DND-41 (cell line): Measurements from ENCODE around the gene CPPED1.
"Not testable (repeated sequence)": the region's sequence is repeated elsewhere in the genome, so short reads cannot be mapped to it uniquely, and the experiment has no call there.

ENCODE experiments used
- ATAC-seq: fragments of 200-7000 bp; cut with Tn5 transposase; 3 replicates; pipeline ENCODE4 v1.9.1; 2021; ENCODE audit warnings: low read depth; ENCODE audit not compliant: insufficient read depth
- DNase-seq: peaks from one replicate; pipeline ENCODE4 v3.0.0-alpha.2; 2020
- H2AFZ ChIP-seq: 2 replicates; pipeline ENCODE4 v1.6.0; 2012; ENCODE audit warnings: low read depth, low read length
- H3K27ac ChIP-seq: 2 replicates; pipeline ENCODE4 v1.5.1; 2012; ENCODE audit warnings: low read length, inconsistent platforms
- H3K27me3 ChIP-seq: fragments of 200-600 bp; sonication (generic); 2 replicates; pipeline ENCODE4 v1.6.0; 2012; ENCODE audit warnings: low read length, mild to moderate bottlenecking, inconsistent platforms; ENCODE audit not compliant: insufficient read depth, poor library complexity
- H3K36me3 ChIP-seq: 2 replicates; pipeline ENCODE4 v1.5.1; 2012; ENCODE audit warnings: low read length, inconsistent platforms; ENCODE audit not compliant: insufficient read depth
- H3K4me1 ChIP-seq: 2 replicates; pipeline ENCODE4 v1.5.1; 2012; ENCODE audit warnings: mild to moderate bottlenecking, low read length; ENCODE audit not compliant: insufficient read depth
- H3K4me2 ChIP-seq: 2 replicates; pipeline ENCODE4 v1.6.0; 2012; ENCODE audit warnings: mild to moderate bottlenecking, moderate library complexity, low read length, inconsistent platforms; ENCODE audit not compliant: insufficient read depth
- H3K4me3 ChIP-seq, 2 experiments: fragments of 200-600 bp in 1 of 2; shearing (Covaris generic) in 1 of 2; 2 replicates each; pipeline ENCODE4 v1.5.1; 2012 to 2016; ENCODE audit warnings: inconsistent platforms in 2 of 2, low read length in 2 of 2, mild to moderate bottlenecking in 2 of 2, low read depth in 1 of 2, moderate library complexity in 1 of 2
- H3K79me2 ChIP-seq: 2 replicates; pipeline ENCODE4 v1.6.0; 2012; ENCODE audit warnings: low read length, inconsistent platforms; ENCODE audit not compliant: insufficient read depth
- H3K9ac ChIP-seq: 2 replicates; pipeline ENCODE4 v1.6.0; 2012; ENCODE audit warnings: low read depth, mild to moderate bottlenecking, inconsistent platforms, low read length, moderate library complexity
- H3K9me3 ChIP-seq: 2 replicates; pipeline ENCODE4 v1.5.1; 2012; ENCODE audit warnings: low read length, moderate library complexity, mild to moderate bottlenecking, inconsistent platforms; ENCODE audit not compliant: insufficient read depth, severe bottlenecking
- H4K20me1 ChIP-seq: 2 replicates; pipeline ENCODE4 v1.6.0; 2012; ENCODE audit warnings: low read length; ENCODE audit not compliant: insufficient read depth
- EZH2 ChIP-seq: IDR thresholded peaks from 3 replicates; pipeline ENCODE4 v1.6.1; 2012; ENCODE audit warnings: borderline replicate concordance, low read depth, mild to moderate bottlenecking, moderate library complexity, low read length, inconsistent platforms; ENCODE audit not compliant: severe bottlenecking
- TF ChIP-seq, protein P1 (sequence below): IDR thresholded peaks from 2 replicates; pipeline ENCODE4 v1.5.1; 2012; ENCODE audit warnings: borderline replicate concordance, low read length, moderate library complexity, mild to moderate bottlenecking; ENCODE audit not compliant: poor library complexity, severe bottlenecking; ENCODE audit errors: extremely low read depth

Gene CPPED1

DNA sequence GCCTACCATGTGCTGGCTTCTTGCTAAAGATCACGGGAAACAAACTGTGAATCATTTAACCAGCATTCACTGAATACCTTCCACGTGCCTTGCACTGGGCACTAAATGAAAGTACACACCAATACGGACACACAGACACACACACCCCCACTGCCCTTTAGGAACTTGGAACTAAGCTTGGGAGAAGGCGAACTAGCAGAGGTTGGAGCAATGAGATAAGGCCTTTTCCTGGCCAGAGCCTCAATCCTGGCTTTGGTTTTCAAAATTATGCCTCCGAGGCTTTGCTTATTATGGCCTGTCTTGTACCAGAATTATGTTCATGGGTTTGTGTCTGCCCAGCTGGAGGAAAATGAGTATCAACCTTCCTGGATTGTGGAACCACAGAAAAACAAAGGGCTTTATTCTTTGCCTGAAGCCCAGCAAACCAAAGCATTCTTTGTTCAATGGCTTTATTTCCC is 32.3 kb downstream of the CPPED1 start:
- TF ChIP-seq EZH2: no peak
- TF ChIP-seq, protein P1, sequence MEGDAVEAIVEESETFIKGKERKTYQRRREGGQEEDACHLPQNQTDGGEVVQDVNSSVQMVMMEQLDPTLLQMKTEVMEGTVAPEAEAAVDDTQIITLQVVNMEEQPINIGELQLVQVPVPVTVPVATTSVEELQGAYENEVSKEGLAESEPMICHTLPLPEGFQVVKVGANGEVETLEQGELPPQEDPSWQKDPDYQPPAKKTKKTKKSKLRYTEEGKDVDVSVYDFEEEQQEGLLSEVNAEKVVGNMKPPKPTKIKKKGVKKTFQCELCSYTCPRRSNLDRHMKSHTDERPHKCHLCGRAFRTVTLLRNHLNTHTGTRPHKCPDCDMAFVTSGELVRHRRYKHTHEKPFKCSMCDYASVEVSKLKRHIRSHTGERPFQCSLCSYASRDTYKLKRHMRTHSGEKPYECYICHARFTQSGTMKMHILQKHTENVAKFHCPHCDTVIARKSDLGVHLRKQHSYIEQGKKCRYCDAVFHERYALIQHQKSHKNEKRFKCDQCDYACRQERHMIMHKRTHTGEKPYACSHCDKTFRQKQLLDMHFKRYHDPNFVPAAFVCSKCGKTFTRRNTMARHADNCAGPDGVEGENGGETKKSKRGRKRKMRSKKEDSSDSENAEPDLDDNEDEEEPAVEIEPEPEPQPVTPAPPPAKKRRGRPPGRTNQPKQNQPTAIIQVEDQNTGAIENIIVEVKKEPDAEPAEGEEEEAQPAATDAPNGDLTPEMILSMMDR: no peak
- no peak overlapping the region for H3K4me3 ChIP-seq
- H2AFZ ChIP-seq: no peak overlapping the region
- H3K36me3 ChIP-seq: peaks cover 3% of the 10 kb centered on the region; the same call in 1 of the 2 replicates
- no peaks in the 10 kb centered on the region for H3K9me3 ChIP-seq
- no peak overlapping the region for H3K27ac ChIP-seq
- no peak for DNase-seq
- no peak overlapping the region for H3K4me2 ChIP-seq
- no peaks in the 10 kb centered on the region for H3K27me3 ChIP-seq
- no peaks in the 10 kb centered on the region for H3K79me2 ChIP-seq
- H3K4me1 ChIP-seq: no peaks in the 10 kb centered on the region
- no peak overlapping the region for H3K9ac ChIP-seq
- H4K20me1 ChIP-seq: no peaks in the 10 kb centered on the region
- ATAC-seq: no peak

DNA sequence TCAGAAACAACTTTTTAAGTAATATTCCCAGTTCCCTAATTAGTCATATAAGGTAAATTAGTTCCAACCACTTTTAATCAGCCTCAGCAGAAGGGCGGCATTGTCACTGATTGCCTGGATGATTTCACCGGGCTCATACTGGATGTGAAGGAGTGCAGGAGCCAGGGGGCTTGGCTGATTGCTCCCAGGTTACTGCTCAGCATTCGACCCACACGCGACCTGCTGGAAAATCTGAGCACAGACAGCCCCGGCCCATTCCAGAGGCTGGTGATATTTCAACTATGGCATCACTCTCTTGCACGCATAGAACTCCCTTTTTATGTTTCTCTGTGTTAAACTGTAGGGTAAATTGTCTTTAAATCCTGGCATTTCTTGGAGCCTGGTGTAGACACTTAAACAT is 34.2 kb downstream of the CPPED1 start:
- Histone ChIP-seq H3K9ac (no peak overlapping the region), H3K4me2 (no peak overlapping the region), H3K9me3 (no peaks in the 10 kb centered on the region), H3K27ac (no peak overlapping the region), H3K4me1 (no peaks in the 10 kb centered on the region), H3K4me3 (no peak overlapping the region), H3K79me2 (no peaks in the 10 kb centered on the region), H2AFZ (no peak overlapping the region), H4K20me1 (no peaks in the 10 kb centered on the region), H3K36me3 (no peaks in the 10 kb centered on the region), H3K27me3 (no peaks in the 10 kb centered on the region)
- DNase-seq: no peak
- no peak for ATAC-seq
- TF ChIP-seq, protein P1: no peak
- no peak for TF ChIP-seq EZH2

DNA sequence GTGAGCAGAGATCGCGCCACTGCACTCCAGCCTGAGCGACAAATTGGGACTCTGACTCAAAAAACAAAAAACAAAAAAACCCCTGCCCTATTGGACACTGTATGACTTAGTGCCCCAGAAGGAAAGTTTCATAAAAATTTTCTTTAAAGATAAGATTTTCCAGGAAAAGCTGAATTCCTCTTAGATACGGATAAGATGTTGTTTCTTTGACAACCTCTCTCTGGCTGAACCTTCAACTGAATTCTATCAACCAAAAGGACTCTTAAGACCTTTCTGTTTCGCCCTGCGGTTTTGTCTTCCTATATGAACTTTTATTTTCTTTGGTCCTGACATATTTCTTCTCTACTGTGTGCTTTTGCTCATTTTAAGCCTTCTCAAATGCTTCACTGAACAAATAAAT is 35.8 kb downstream of the CPPED1 start:
- peak; percentile 69 for ATAC-seq
- Histone ChIP-seq H3K4me1 (no peaks in the 10 kb centered on the region), H3K36me3 (no peaks in the 10 kb centered on the region), H3K27ac (no peak overlapping the region), H3K9ac (no peak overlapping the region), H4K20me1 (no peaks in the 10 kb centered on the region), H3K4me2 (no peak overlapping the region), H3K27me3 (no peaks in the 10 kb centered on the region), H3K4me3 (no peak overlapping the region), H3K9me3 (no peaks in the 10 kb centered on the region), H3K79me2 (no peaks in the 10 kb centered on the region), H2AFZ (no peak overlapping the region)
- TF ChIP-seq, protein P1: no peak
- no peak for TF ChIP-seq EZH2
- peak; percentile 13 for DNase-seq

- Histone ChIP-seq H3K79me2 (no peaks in the 10 kb centered on the region), H3K27ac (no peak overlapping the region), H2AFZ (no peak overlapping the region), H3K36me3 (no peaks in the 10 kb centered on the region), H3K9ac (no peak overlapping the region), H3K9me3 (no peaks in the 10 kb centered on the region), H3K4me2 (no peak overlapping the region), H3K4me1 (no peaks in the 10 kb centered on the region), H4K20me1 (no peaks in the 10 kb centered on the region), H3K4me3 (no peak overlapping the region), H3K27me3 (no peaks in the 10 kb centered on the region)
- DNase-seq (no peak), ATAC-seq (no peak)
- TF ChIP-seq, protein P1: no peak
- TF ChIP-seq EZH2: no peak
Observed at GRCh38 chr16:12766853-12767252, 36.8 kb downstream of the CPPED1 start.

- H3K79me2 ChIP-seq, DNase-seq: not testable (repeated sequence)
Observed at GRCh38 chr16:12766208-12766607, 37.5 kb downstream of the CPPED1 start.

More at GRCh38 chr16:12766208-12766607, 37.5 kb downstream of the CPPED1 start:
- H3K9me3 ChIP-seq, H3K4me1 ChIP-seq, H3K4me2 ChIP-seq, H3K4me3 ChIP-seq, H4K20me1 ChIP-seq, H3K27me3 ChIP-seq, H3K27ac ChIP-seq, H3K36me3 ChIP-seq, H3K9ac ChIP-seq, H2AFZ ChIP-seq, ATAC-seq: not testable (repeated sequence)
